WTC11 (cell line): ENCODE measurements around the gene SYNRG. TPM values are rescaled to one million over a fixed set of nuclear protein-coding genes. Genes with fewer than 3 reads are reported as not detected.

Experiments used
- ATAC-seq: fragments of 200-7000 bp; cut with Tn5 transposase; 2 replicates; pipeline ENCODE4 v1.10.0; 2021; ENCODE audit warnings: mild to moderate bottlenecking, moderate library complexity
- CTCF ChIA-PET: fragments of 300-600 bp; sonication (Branson Sonifier 250); formaldehyde crosslinking; loops from one replicate; lab custom pipeline; 2021; ENCODE audit warnings: antibody characterized with exemption; lab: Charles Lee
- POLR2A ChIA-PET: fragments of 350-600 bp; sonication (Branson Sonifier 250); formaldehyde crosslinking; loops from one replicate; lab custom pipeline; 2021; ENCODE audit warnings: antibody characterized with exemption; lab: Charles Lee
- DNase-seq: peaks from one replicate; pipeline ENCODE4 v3.0.0; 2021; ENCODE audit warnings: low spot score
- H3K27ac Mint-ChIP-seq: 2 replicates; pipeline ENCODE4 v1.8.0; 2021; ENCODE audit warnings: mixed read lengths
- H3K27me3 Mint-ChIP-seq: 2 replicates; pipeline ENCODE4 v1.8.0; 2021; ENCODE audit warnings: low read depth, mild to moderate bottlenecking, moderate library complexity, mixed read lengths
- H3K36me3 Mint-ChIP-seq: 2 replicates; pipeline ENCODE4 v1.8.0; 2021; ENCODE audit warnings: mixed read lengths
- H3K4me1 Mint-ChIP-seq: 2 replicates; pipeline ENCODE4 v1.8.0; 2022; ENCODE audit warnings: mixed read lengths
- H3K4me3 Mint-ChIP-seq: 2 replicates; pipeline ENCODE4 v1.8.0; 2021; ENCODE audit warnings: mild to moderate bottlenecking, moderate library complexity, mixed read lengths
- H3K9me3 Mint-ChIP-seq: 2 replicates; pipeline ENCODE4 v1.8.0; 2021; ENCODE audit warnings: mixed read lengths
- ESRRA ChIP-seq: sonication (generic); formaldehyde crosslinking; IDR thresholded peaks from 2 replicates; pipeline ENCODE4 v1.8.1; 2022; ENCODE audit warnings: mild to moderate bottlenecking, missing genetic modification reagents, borderline replicate concordance
- GTF2I ChIP-seq: fragments of 250-450 bp; sonication (Bioruptor Pico); conservative IDR thresholded peaks from 2 replicates; pipeline ENCODE4 v1.4.0; 2021; ENCODE audit warnings: mild to moderate bottlenecking
- MXD4 ChIP-seq: fragments of 250-450 bp; sonication (Bioruptor Pico); IDR thresholded peaks from 2 replicates; pipeline ENCODE4 v1.8.0; 2021; ENCODE audit warnings: mild to moderate bottlenecking, moderate library complexity, borderline replicate concordance
- NFE2L1 ChIP-seq: sonication (generic); formaldehyde crosslinking; IDR thresholded peaks from 2 replicates; pipeline ENCODE4 v1.8.1; 2023; ENCODE audit warnings: missing genetic modification reagents
- SMAD4 ChIP-seq: sonication (generic); formaldehyde crosslinking; IDR thresholded peaks from 2 replicates; pipeline ENCODE4 v1.8.0; 2022; ENCODE audit warnings: mild to moderate bottlenecking, missing genetic modification reagents
- TCF7 ChIP-seq: sonication (generic); formaldehyde crosslinking; IDR thresholded peaks from 2 replicates; pipeline ENCODE4 v1.8.0; 2022; ENCODE audit warnings: mild to moderate bottlenecking, low read depth, missing genetic modification reagents, moderate library complexity
- ZBTB21 ChIP-seq: sonication (generic); formaldehyde crosslinking; IDR thresholded peaks from 2 replicates; pipeline ENCODE4 v1.8.1; 2023; ENCODE audit warnings: mild to moderate bottlenecking, missing genetic modification reagents, borderline replicate concordance
- ZNF121 ChIP-seq: sonication (generic); formaldehyde crosslinking; IDR thresholded peaks from 2 replicates; pipeline ENCODE4 v1.8.0; 2023; ENCODE audit warnings: missing genetic modification reagents
- ZNF219 ChIP-seq: sonication (generic); formaldehyde crosslinking; IDR thresholded peaks from 2 replicates; pipeline ENCODE4 v1.8.0; 2023; ENCODE audit warnings: missing genetic modification reagents, mild to moderate bottlenecking, borderline replicate concordance
- ZNF232 ChIP-seq: sonication (generic); formaldehyde crosslinking; IDR thresholded peaks from 2 replicates; pipeline ENCODE4 v1.8.0; 2022; ENCODE audit warnings: mild to moderate bottlenecking, missing genetic modification reagents
- total RNA-seq: library from RNA; stranded (reverse); gene quantifications from 3 replicates; pipeline ENCODE4 v1.2.3, GENCODE V29; 2021
- TF ChIP-seq, protein P1 (sequence below): fragments of 250-450 bp; sonication (Bioruptor Pico); conservative IDR thresholded peaks from 2 replicates; pipeline ENCODE4 v1.9.0; 2021; ENCODE audit warnings: mild to moderate bottlenecking
- TF ChIP-seq, protein P2 (sequence below): sonication (generic); formaldehyde crosslinking; IDR thresholded peaks from 2 replicates; pipeline ENCODE4 v1.8.1; 2022; ENCODE audit warnings: missing genetic modification reagents, borderline replicate concordance
- TF ChIP-seq, protein P3 (sequence below): sonication (generic); formaldehyde crosslinking; IDR thresholded peaks from 2 replicates; pipeline ENCODE4 v1.8.1; 2022; ENCODE audit warnings: low read depth, mild to moderate bottlenecking, moderate library complexity, missing genetic modification reagents, borderline replicate concordance
- TF ChIP-seq, protein P4 (sequence below): sonication (generic); formaldehyde crosslinking; IDR thresholded peaks from 2 replicates; pipeline ENCODE4 v1.8.0; 2023; ENCODE audit warnings: missing genetic modification reagents, mild to moderate bottlenecking, borderline replicate concordance
- TF ChIP-seq, protein P5 (sequence below): fragments of 250-450 bp; sonication (Bioruptor Pico); IDR thresholded peaks from 2 replicates; pipeline ENCODE4 v1.9.0; 2021; ENCODE audit warnings: mild to moderate bottlenecking

SYNRG gene
- total RNA-seq, 1 experiment from 2014 or later = 31.3 TPM

DNA sequence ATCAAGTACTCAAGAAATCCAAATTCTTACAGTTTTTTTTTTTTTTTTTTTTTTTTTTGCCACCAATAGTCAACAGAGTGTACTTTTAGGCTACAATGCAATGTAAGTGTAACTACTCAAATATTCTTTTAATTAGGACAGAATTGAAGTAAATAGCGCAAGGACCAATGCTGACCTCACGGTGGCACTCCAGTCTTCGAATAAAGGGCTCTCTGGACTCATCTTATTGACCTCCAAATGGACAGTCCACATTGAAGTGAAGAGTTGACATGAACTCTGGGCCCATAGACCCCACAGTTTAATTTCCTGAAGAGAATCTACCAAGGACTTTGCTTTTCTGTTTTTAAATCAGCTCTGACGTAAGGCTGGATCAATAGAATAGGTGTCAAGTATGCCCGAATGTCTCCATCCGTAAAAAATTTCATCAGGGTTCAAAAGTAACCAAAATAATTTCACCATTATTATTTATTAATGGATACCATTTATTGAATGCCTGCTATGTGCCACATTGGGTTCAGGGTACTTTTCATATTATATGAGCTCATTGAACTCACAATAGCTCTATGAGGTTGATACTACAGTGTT lies 41.3 kb upstream of the SYNRG start:
- Mint-ChIP-seq H3K9me3 (no peaks in the 10 kb centered on the region), H3K27me3 (peaks cover 23% of the 10 kb centered on the region), H3K4me3 (no peak overlapping the region), H3K4me1 (no peaks in the 10 kb centered on the region), H3K27ac (no peak overlapping the region), H3K36me3 (no peaks in the 10 kb centered on the region)
- ChIA-PET CTCF (interaction anchor here (0.6 to 5.5 kb wide), 15 partner anchors 11 to 1618 kb away, joined by 3 to 46 read pairs (median 4); no protein-coding TSS in a partner anchor), POLR2A (interaction anchor here (0.6 kb wide), 1 partner anchor 136 kb away, joined by 6 read pairs; no protein-coding TSS in a partner anchor)
- TF ChIP-seq ZBTB21 (CRISPR knock-in tag) = no peak
- TF ChIP-seq, protein P1, sequence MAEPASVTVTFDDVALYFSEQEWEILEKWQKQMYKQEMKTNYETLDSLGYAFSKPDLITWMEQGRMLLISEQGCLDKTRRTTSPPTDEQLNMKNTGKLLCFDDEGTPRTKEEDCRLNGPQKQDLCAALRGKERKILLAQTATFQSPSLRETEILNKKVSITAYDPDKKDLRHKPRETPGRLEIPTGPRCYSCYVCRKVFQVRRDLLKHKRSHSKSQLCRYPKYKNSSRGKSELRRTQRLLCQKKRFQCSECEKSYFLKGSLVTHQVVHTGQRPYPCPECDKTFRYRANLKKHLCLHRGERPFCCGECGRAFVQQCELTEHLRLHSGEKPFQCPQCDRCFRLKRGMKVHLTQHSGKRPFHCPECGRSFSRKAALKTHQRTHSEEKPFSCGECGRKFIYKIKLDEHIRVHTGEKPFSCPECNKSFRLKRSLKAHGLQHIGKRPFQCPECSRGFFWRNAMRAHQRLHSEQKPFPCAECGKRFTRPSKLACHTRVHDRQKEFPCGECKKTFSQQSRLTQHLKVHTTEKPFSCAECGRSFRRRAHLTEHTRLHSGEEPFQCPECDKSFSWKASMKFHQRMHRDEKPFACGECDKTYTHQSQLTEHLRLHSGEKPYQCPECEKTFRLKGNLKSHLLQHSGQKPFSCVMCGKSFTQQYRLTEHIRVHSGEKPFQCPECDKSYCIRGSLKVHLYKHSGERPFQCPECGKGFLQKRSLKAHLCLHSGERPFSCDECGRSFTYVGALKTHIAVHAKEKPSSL (CRISPR knock-in tag) = no peak
- TF ChIP-seq, protein P2, sequence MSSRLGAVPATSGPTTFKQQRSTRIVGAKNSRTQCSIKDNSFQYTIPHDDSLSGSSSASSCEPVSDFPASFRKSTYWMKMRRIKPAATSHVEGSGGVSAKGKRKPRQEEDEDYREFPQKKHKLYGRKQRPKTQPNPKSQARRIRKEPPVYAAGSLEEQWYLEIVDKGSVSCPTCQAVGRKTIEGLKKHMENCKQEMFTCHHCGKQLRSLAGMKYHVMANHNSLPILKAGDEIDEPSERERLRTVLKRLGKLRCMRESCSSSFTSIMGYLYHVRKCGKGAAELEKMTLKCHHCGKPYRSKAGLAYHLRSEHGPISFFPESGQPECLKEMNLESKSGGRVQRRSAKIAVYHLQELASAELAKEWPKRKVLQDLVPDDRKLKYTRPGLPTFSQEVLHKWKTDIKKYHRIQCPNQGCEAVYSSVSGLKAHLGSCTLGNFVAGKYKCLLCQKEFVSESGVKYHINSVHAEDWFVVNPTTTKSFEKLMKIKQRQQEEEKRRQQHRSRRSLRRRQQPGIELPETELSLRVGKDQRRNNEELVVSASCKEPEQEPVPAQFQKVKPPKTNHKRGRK = no peak
- TF ChIP-seq ZNF121 (CRISPR knock-in tag) = no peak
- no peak for TF ChIP-seq MXD4 (CRISPR knock-in tag)
- TF ChIP-seq, protein P3, sequence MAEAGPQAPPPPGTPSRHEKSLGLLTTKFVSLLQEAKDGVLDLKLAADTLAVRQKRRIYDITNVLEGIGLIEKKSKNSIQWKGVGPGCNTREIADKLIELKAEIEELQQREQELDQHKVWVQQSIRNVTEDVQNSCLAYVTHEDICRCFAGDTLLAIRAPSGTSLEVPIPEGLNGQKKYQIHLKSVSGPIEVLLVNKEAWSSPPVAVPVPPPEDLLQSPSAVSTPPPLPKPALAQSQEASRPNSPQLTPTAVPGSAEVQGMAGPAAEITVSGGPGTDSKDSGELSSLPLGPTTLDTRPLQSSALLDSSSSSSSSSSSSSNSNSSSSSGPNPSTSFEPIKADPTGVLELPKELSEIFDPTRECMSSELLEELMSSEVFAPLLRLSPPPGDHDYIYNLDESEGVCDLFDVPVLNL (CRISPR knock-in tag) = no peak
- TF ChIP-seq, protein P4, sequence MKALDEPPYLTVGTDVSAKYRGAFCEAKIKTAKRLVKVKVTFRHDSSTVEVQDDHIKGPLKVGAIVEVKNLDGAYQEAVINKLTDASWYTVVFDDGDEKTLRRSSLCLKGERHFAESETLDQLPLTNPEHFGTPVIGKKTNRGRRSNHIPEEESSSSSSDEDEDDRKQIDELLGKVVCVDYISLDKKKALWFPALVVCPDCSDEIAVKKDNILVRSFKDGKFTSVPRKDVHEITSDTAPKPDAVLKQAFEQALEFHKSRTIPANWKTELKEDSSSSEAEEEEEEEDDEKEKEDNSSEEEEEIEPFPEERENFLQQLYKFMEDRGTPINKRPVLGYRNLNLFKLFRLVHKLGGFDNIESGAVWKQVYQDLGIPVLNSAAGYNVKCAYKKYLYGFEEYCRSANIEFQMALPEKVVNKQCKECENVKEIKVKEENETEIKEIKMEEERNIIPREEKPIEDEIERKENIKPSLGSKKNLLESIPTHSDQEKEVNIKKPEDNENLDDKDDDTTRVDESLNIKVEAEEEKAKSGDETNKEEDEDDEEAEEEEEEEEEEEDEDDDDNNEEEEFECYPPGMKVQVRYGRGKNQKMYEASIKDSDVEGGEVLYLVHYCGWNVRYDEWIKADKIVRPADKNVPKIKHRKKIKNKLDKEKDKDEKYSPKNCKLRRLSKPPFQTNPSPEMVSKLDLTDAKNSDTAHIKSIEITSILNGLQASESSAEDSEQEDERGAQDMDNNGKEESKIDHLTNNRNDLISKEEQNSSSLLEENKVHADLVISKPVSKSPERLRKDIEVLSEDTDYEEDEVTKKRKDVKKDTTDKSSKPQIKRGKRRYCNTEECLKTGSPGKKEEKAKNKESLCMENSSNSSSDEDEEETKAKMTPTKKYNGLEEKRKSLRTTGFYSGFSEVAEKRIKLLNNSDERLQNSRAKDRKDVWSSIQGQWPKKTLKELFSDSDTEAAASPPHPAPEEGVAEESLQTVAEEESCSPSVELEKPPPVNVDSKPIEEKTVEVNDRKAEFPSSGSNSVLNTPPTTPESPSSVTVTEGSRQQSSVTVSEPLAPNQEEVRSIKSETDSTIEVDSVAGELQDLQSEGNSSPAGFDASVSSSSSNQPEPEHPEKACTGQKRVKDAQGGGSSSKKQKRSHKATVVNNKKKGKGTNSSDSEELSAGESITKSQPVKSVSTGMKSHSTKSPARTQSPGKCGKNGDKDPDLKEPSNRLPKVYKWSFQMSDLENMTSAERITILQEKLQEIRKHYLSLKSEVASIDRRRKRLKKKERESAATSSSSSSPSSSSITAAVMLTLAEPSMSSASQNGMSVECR (CRISPR knock-in tag) = no peak
- TF ChIP-seq, protein P5, sequence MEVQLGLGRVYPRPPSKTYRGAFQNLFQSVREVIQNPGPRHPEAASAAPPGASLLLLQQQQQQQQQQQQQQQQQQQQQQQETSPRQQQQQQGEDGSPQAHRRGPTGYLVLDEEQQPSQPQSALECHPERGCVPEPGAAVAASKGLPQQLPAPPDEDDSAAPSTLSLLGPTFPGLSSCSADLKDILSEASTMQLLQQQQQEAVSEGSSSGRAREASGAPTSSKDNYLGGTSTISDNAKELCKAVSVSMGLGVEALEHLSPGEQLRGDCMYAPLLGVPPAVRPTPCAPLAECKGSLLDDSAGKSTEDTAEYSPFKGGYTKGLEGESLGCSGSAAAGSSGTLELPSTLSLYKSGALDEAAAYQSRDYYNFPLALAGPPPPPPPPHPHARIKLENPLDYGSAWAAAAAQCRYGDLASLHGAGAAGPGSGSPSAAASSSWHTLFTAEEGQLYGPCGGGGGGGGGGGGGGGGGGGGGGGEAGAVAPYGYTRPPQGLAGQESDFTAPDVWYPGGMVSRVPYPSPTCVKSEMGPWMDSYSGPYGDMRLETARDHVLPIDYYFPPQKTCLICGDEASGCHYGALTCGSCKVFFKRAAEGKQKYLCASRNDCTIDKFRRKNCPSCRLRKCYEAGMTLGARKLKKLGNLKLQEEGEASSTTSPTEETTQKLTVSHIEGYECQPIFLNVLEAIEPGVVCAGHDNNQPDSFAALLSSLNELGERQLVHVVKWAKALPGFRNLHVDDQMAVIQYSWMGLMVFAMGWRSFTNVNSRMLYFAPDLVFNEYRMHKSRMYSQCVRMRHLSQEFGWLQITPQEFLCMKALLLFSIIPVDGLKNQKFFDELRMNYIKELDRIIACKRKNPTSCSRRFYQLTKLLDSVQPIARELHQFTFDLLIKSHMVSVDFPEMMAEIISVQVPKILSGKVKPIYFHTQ = no peak
- TF ChIP-seq ESRRA (CRISPR knock-in tag) = no peak
- no peak for TF ChIP-seq NFE2L1
- TF ChIP-seq TCF7 (CRISPR knock-in tag) = no peak
- no peak for TF ChIP-seq ZNF219 (CRISPR knock-in tag)
- no peak for TF ChIP-seq SMAD4
- no peak for TF ChIP-seq ZNF232 (CRISPR knock-in tag)
- TF ChIP-seq GTF2I = no peak
- ATAC-seq (peak; percentile 55; the same call in 1 of the 2 replicates), DNase-seq (peak; percentile 43)
